Suprapubic skin (tissue), 4 donors: Measurements from ENCODE around the gene KIF6. TPM values are rescaled to one million over a fixed set of nuclear protein-coding genes. Genes with fewer than 3 reads are reported as not detected.

Experiments
- DNase-seq, 2 donors: peaks; one replicate each; pipeline ENCODE4 v3.0.0-alpha.2; 2019; ENCODE audit warnings: low spot score in 2 of 2
- H3K27ac ChIP-seq: fragments of 200-600 bp; sonication (generic); one replicate; pipeline ENCODE4 v1.5.1; 2019
- H3K27me3 ChIP-seq: fragments of 200-600 bp; sonication (generic); one replicate; pipeline ENCODE4 v1.5.1; 2019
- H3K36me3 ChIP-seq: fragments of 200-600 bp; sonication (generic); one replicate; pipeline ENCODE4 v1.5.1; 2019
- H3K4me1 ChIP-seq: fragments of 200-600 bp; sonication (generic); one replicate; pipeline ENCODE4 v1.5.1; 2019
- H3K4me3 ChIP-seq: fragments of 200-600 bp; sonication (generic); one replicate; pipeline ENCODE4 v1.5.1; 2019; ENCODE audit warnings: mild to moderate bottlenecking
- H3K9me3 ChIP-seq: fragments of 200-600 bp; sonication (generic); one replicate; pipeline ENCODE4 v1.5.1; 2019
- CTCF ChIP-seq, 2 donors: fragments of 200-600 bp in 1 of 2; fragments of 450-650 bp in 1 of 2; sonication (generic) in 1 of 2; IDR thresholded peaks; one replicate each; pipeline ENCODE4 v1.5.1; 2016 to 2019; ENCODE audit warnings: antibody characterized with exemption in 2 of 2, mild to moderate bottlenecking in 1 of 2, moderate library complexity in 1 of 2
- EP300 ChIP-seq: sonication (generic); formaldehyde crosslinking; IDR thresholded peaks from one replicate; pipeline ENCODE4 v1.6.1; 2017; ENCODE audit warnings: antibody characterized with exemption
- POLR2A ChIP-seq, 2 donors: fragments of 450-650 bp; IDR thresholded peaks; one replicate each; pipeline ENCODE4 v1.6.1; 2017; ENCODE audit warnings: antibody characterized with exemption in 2 of 2, mild to moderate bottlenecking in 2 of 2, moderate library complexity in 2 of 2
- POLR2AphosphoS5 ChIP-seq, 3 donors: sonication (generic); formaldehyde crosslinking; IDR thresholded peaks; one replicate each; pipeline ENCODE4 v1.6.1; 2017; ENCODE audit warnings: antibody characterized with exemption in 3 of 3
- WGBS: methylation state at CpG from one replicate; pipeline ENCODE4 v1.1.5; 2018; 5-methylcytosine and 5-hydroxymethylcytosine counted together
- total RNA-seq, 4 donors: library from RNA; depleted of rRNA; stranded (reverse); fragments of >200 nt; gene quantifications; one replicate each; pipeline ENCODE4 v1.1.0, GENCODE V29; 2016

The KIF6 gene
- total RNA-seq, 4 donors from 2014 or later: 0.18 to 1.1 TPM; not detected in 2

- 77% methylated on average over 2 of the region's 2 CpGs for WGBS
- no peaks in the 10 kb centered on the region for H3K36me3 ChIP-seq
Measured at GRCh38 chr6:39498096-39498495, 227.1 kb downstream of the KIF6 start.

GRCh38 chr6:39496915-39497314 lies 228.3 kb downstream of the KIF6 start:
- 25% methylated on average over 6 of the region's 6 CpGs for WGBS
- Histone ChIP-seq H3K27ac (no peak overlapping the region), H3K4me3 (no peak overlapping the region), H3K4me1 (peaks cover 11% of the 10 kb centered on the region), H3K27me3 (no peaks in the 10 kb centered on the region), H3K9me3 (no peaks in the 10 kb centered on the region), H3K36me3 (no peaks in the 10 kb centered on the region)
- TF ChIP-seq POLR2A (IDR thresholded peaks at IDR 0.05) (no peak), POLR2AphosphoS5 (IDR thresholded peaks at IDR 0.05) (no peak)
- DNase-seq: no peak

More at GRCh38 chr6:39498096-39498495, 227.1 kb downstream of the KIF6 start:
- peaks cover 8% of the 10 kb centered on the region for H3K9me3 ChIP-seq
- H3K4me3 ChIP-seq: no peak overlapping the region
- TF ChIP-seq CTCF (IDR thresholded peaks at IDR 0.05) (no peak), POLR2AphosphoS5 (IDR thresholded peaks at IDR 0.05) (no peak), POLR2A (IDR thresholded peaks at IDR 0.05) (no peak), EP300 (no peak)
- peaks cover 10% of the 10 kb centered on the region for H3K4me1 ChIP-seq
- DNase-seq: no peak
- no peaks in the 10 kb centered on the region for H3K27me3 ChIP-seq
- no peak overlapping the region for H3K27ac ChIP-seq

GRCh38 chr6:39496456-39496855 lies 228.8 kb downstream of the KIF6 start:
- Histone ChIP-seq H3K27me3 (no peaks in the 10 kb centered on the region), H3K36me3 (no peaks in the 10 kb centered on the region), H3K4me3 (no peak overlapping the region), H3K9me3 (no peaks in the 10 kb centered on the region), H3K27ac (no peak overlapping the region), H3K4me1 (peaks cover 11% of the 10 kb centered on the region)
- TF ChIP-seq POLR2A (IDR thresholded peaks at IDR 0.05): no peak
- no peak for TF ChIP-seq CTCF (IDR thresholded peaks at IDR 0.05)
- TF ChIP-seq EP300: no peak
- TF ChIP-seq POLR2AphosphoS5 (IDR thresholded peaks at IDR 0.05): no peak
- 60% methylated on average over 2 of the region's 2 CpGs for WGBS
- no peak for DNase-seq

GRCh38 chr6:39495640-39496039 lies 229.6 kb downstream of the KIF6 start:
- no peak for DNase-seq
- TF ChIP-seq POLR2A (IDR thresholded peaks at IDR 0.05): no peak
- TF ChIP-seq CTCF (IDR thresholded peaks at IDR 0.05): no peak
- no peak for TF ChIP-seq POLR2AphosphoS5 (IDR thresholded peaks at IDR 0.05)
- no peak for TF ChIP-seq EP300
- Histone ChIP-seq H3K36me3 (no peaks in the 10 kb centered on the region), H3K27me3 (no peaks in the 10 kb centered on the region), H3K9me3 (no peaks in the 10 kb centered on the region), H3K4me1 (peaks cover 11% of the 10 kb centered on the region), H3K27ac (no peak overlapping the region), H3K4me3 (no peak overlapping the region)
- 70% methylated on average over 3 of the region's 3 CpGs for WGBS

GRCh38 chr6:39494998-39495397 lies 230.2 kb downstream of the KIF6 start:
- no peak for DNase-seq
- H3K27ac ChIP-seq: no peak overlapping the region
- H3K4me3 ChIP-seq: no peak overlapping the region
- H3K36me3 ChIP-seq: no peaks in the 10 kb centered on the region
- H3K27me3 ChIP-seq: no peaks in the 10 kb centered on the region
- WGBS: 92% methylated on average over 7 of the region's 7 CpGs
- H3K9me3 ChIP-seq: no peaks in the 10 kb centered on the region
- H3K4me1 ChIP-seq: peaks cover 11% of the 10 kb centered on the region
- TF ChIP-seq EP300: no peak
- no peak for TF ChIP-seq POLR2AphosphoS5 (IDR thresholded peaks at IDR 0.05)
- TF ChIP-seq POLR2A (IDR thresholded peaks at IDR 0.05): no peak
- no peak for TF ChIP-seq CTCF (IDR thresholded peaks at IDR 0.05)

DNA sequence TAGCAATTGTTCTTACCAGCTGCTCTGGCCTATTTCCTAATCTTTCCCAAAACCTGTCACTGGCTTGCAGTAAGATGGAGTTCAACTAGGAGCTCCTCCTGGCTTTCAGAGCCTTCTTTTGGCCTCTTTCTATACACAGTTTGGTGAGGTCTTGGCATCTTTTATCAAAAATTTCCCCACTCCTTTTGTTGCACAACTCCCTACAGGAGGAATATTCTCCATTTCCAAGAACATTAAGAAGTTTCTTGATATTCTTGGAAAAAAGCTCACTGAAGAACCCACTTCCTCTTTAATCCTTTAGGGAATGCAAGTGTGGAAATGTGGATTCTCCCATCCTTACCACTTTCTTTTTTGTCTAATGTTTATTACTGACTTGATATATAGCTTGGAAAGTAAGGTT lies 231.4 kb downstream of the KIF6 start:
- Histone ChIP-seq H3K9me3 (no peaks in the 10 kb centered on the region), H3K4me3 (no peak overlapping the region), H3K36me3 (no peaks in the 10 kb centered on the region), H3K4me1 (peaks cover 11% of the 10 kb centered on the region), H3K27me3 (no peaks in the 10 kb centered on the region), H3K27ac (no peak overlapping the region)
- no peak for DNase-seq
- TF ChIP-seq POLR2A (IDR thresholded peaks at IDR 0.05) (no peak), CTCF (IDR thresholded peaks at IDR 0.05) (no peak), POLR2AphosphoS5 (IDR thresholded peaks at IDR 0.05) (no peak), EP300 (no peak)
